Dermis blood vessel endothelial cell (primary cell): ENCODE results near the gene DARS2. TPM values are rescaled to one million over a fixed set of nuclear protein-coding genes. Genes with fewer than 3 reads are reported as not detected.
"Not testable (repeated sequence)": the region's sequence is repeated elsewhere in the genome, so short reads cannot be mapped to it uniquely, and the experiment has no call there.

Experiments
- DNase-seq: peaks from one replicate; pipeline ENCODE4 v3.0.0; 2010
- total RNA-seq: library from RNA; depleted of rRNA; stranded (reverse); fragments of >200 nt; gene quantifications from 2 replicates; pipeline ENCODE4 v1.2.3, GENCODE V29; 2014

Gene DARS2, protein sequence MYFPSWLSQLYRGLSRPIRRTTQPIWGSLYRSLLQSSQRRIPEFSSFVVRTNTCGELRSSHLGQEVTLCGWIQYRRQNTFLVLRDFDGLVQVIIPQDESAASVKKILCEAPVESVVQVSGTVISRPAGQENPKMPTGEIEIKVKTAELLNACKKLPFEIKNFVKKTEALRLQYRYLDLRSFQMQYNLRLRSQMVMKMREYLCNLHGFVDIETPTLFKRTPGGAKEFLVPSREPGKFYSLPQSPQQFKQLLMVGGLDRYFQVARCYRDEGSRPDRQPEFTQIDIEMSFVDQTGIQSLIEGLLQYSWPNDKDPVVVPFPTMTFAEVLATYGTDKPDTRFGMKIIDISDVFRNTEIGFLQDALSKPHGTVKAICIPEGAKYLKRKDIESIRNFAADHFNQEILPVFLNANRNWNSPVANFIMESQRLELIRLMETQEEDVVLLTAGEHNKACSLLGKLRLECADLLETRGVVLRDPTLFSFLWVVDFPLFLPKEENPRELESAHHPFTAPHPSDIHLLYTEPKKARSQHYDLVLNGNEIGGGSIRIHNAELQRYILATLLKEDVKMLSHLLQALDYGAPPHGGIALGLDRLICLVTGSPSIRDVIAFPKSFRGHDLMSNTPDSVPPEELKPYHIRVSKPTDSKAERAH
- 13.8 and 31.8 TPM in 2 replicates for total RNA-seq

DNA sequence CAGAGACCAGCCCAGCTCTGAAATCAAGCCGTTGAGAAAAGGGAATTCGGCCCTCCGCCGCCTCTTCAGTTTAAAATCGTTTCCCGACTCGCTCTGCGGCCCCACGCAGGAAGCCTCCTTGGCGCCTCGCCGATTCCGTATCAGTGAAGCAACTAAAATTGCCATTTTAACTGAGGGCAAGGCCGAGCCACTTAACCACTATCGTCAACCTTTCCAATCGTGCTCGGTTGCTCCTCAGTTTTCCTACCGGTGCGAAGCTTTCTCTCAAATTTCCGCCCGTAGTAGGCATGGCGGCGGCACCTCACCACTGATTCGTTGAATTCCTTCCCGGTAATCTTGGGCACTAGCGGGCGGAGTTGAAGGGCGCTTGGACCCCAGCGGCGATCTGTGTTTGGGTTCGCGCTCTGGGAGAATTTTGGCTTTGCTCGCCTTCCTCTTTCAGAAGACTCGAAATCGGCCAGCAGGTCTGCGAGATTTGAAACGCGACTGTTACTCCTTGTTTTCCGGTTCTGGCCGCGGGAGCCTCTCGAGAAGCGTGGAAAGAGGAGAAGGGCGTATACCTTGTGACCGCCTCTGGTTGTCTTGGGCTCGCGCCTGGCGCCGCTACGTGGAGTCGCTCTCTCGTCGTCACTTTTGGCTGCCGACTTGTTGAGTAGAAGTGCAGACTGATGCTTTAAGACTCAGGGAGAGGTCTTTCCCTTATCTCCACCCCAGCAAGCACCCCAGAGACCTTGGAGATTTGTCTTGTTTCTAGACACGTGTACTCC lies at the start of gene DARS2, which contains the start of gene CENPL:
TSS of gene DARS2 (plus strand) at position 359 of the 767 bp plus-strand sequence. CDS start 557 bp downstream, outside the sequence.
TSS of gene CENPL (minus strand) at position 569 of the 767 bp plus-strand sequence. CDS start 13,584 bp downstream, outside the sequence.
- DNase-seq, result peak; percentile 99

DNA sequence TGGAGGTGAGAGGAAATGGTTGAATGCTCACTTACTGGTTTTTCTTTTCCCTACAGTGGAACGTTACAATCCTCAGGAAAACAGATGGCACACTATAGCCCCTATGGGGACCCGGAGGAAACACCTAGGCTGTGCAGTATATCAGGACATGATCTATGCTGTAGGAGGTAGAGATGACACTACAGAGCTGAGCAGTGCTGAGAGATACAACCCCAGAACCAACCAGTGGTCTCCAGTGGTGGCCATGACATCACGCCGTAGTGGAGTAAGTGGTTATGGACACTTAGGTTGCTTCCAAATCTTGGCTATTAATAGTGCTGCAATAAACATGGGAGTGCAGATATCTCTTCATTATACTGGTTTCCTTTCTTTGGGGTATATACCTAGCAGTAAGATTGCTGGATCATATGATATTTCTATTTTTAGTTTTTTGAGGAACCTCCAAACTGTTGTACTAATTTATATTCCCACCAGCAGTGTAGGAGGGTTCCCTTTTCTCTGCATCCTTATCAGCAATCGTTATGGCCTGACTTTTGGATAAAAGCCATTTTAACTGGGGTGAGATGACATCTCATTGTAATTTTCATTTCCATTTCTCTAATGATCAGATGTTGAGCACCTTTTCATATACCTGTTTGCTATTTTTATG lies 48.8 kb upstream of the DARS2 start:
- DNase-seq, result no peak

DNA sequence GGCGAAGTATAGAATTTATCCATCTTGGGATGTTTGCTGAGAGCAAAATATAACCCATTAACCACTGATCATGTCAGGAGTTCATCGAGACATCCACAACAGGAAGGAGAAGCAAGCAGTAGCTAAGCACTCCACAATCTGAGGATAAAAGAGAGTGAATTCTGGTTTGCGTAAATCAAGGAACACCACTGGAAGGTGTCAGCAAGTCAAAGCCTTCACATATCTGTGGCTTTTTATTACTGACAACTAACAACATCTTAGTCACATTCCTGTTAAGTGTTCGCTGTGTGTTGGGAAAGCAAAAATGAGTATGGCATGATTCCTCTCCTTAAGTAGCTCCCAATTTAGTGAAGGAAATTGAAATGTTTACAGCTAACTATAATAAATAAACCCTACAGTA lies 44.5 kb upstream of the DARS2 start:
- no peak for DNase-seq

DNA sequence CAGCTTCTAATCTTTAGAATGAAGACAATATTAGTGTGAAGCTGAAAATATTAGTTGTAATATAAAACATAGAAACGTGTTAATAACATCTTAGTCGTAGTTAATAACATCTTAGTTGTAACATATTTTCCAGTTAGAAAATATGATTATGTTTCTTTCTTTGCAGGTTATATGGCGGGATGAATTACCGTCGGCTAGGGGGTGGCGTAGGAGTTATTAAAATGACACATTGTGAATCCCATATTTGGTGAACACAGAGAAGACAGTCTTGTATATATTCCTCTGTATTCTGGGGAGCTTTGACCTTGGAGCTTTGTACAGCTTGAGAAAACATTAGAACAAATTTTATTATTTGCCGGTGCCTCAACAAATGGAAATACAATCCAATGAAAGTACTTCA lies 39.5 kb upstream of the DARS2 start:
- DNase-seq, result no peak

DNA sequence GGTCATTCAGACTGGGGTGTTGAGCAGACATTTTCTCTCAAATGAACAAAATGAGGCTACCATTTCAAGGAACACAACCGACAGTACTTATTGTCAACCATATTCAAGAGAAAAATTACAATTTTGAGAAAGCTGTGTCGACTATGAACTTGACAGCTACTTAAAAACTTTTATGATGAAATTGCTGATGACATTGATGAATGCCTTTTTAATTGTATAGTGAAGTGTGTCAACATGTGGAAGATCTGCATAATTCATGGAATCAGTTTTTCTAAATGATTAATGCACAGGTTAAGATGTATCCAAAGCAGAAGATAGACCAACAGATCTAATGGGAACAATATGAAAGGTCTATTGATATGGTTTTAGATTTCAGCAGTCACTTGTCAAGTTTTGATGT lies 34.6 kb upstream of the DARS2 start:
- no peak for DNase-seq

DNA sequence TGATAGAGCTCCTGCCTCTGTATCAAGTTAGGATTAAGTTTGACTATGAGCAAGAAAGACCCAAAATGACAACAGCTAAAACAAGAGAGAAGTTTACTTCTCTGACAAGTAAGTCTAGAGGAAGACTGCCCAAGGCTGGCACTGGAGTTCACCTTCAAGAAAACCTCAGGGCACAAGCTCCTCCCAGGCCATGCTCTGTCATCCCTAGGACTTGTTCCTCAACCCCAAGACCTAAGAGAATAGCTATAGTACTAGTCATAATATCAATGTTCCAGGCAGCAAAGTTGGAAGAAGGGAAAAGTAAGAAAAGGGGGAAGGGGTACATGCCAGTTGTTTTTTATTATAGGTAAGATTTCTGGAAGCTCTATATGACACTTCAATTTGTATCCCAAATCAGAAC lies 26.4 kb upstream of the DARS2 start:
- no peak for DNase-seq

DNA sequence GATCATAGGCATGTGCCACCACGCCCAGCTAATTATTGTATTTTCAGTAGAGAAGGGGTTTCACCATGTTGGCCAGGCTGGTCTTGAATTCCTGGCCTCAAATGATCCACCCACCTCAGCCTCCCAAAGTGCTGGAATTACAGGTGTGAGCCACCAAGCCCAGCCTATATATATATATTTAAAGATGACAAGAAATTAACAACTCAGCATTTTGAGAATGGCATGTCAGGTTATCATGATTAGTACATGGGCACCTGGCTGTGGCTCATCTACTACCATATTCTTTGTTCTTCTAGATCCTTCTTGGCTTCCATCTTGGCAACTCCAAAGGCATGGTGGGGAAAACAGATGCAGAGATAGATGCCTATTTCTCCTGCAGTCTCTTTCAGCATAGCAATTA lies 24.5 kb upstream of the DARS2 start:
- DNase-seq, result not testable (repeated sequence)

DNA sequence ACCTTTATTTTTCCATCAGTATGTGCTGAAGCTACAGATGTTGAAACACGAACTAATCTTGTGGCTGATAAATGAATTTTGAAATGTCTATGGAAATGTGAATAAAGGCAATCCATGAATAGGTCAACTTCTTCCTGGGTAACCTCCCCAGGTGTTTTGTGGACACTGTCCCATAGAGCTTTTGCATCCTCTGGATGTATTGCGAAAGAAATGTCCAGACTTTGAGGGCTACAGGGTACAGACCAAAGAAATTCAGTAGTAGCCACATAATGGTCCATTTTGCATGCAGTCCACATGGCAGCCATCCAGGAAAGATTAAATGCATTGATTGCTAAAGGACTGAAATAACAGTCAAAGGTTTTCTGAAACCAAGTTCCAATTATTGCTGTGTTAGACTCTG lies 21.5 kb upstream of the DARS2 start:
- DNase-seq, result no peak

DNA sequence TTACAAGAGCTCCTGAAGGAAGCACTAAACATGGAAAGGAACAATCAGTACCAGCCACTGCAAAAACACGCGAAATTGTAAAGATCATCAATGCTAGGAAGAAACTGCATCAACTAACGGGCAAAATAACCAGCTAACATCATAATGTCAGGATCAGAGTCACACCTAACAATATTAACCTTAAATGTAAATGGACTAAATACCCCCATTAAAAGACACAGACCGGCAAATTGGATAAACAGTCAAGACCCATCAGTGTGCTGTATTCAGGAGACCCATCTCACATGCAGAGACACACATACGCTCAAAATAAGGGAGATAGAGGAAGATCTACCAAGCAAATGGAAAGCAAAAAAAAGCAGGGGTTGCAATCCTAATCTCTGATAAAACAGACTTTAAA lies 10.8 kb upstream of the DARS2 start:
- not testable (repeated sequence) for DNase-seq

DNA sequence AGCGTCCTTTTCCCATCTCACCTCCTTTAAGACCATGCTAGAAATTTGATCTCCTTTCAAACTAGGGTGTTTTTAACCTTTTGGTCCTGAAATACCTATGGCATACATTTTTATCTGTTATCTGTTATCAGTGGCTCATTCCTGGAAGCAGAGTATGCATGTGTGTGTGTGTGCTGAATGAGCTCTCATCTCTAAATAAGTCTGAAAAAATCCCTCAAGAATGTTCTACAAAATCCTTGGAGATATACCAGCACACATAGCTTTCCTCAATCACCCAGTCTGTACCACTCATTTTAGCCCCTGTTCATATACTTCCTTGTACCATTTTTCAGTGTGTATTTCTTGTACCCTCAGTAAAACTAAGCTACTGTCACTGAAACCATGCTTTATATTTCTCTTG lies 6.0 kb upstream of the DARS2 start:
- DNase-seq, result no peak

DNA sequence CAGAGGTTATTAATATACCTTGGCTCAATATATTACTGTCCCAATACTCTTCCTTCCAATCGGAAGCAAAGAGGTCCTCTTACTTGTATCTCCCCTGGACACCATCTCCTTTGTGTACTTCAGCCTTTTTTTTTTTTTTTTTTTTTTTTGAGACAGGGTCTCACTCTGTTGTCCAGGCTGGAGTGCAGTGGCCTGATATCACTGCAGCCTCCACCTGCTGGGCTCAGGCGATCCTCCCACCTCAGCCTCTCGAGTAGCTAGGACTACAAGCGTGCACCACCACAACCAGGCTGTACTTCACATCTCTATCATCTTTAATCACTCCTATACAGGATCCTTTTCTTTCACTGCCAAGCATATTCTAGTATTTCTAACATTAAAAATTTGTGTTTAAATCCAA lies 2.8 kb upstream of the DARS2 start:
- DNase-seq, result no peak

DNA sequence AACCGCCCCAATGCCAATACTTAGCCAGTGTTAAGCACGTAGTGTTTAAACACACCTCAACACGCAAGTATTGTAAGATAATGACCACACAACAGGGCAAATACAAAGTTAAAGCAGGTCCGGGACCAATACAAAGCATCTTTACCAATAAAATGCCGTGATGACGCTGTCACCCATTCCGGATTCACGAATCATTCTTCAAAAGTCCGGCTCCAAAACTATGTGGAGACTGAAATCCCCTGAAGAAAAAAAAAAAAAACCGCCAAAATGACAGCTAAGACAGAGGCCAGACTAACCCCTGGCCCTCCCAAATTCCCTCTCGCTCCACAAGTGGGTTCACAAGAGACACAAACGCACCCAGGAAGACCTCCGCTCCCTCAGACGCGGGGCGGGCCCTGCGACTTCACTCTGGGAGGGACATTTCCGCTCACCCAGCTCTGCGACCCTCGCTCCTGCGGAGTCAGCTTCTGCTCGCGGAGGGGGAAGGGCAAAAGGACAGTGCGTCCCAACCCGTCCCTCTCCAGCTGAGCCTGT lies 625 bp upstream of the DARS2 start:
- DNase-seq, result no peak

DNA sequence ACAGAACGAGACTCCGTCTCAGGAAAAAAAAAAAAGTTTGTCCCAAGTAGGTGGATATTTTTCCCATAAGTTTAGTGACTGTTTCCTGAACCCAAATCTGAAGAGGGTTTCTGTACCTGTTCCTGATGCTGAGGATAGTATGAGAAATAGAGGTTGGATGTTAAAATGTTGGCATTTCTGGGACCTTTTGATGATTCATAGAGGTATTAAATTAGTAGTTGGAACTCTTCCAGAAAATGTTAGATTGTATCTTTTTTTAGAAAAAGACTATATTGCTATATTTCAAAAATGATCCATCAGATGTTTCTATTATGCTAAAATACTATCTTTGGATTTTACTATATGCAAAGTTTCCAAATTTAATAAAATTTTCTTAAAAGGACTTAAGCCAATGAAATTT lies 3.1 kb downstream of the DARS2 start:
- DNase-seq, result peak; percentile 8

DNA sequence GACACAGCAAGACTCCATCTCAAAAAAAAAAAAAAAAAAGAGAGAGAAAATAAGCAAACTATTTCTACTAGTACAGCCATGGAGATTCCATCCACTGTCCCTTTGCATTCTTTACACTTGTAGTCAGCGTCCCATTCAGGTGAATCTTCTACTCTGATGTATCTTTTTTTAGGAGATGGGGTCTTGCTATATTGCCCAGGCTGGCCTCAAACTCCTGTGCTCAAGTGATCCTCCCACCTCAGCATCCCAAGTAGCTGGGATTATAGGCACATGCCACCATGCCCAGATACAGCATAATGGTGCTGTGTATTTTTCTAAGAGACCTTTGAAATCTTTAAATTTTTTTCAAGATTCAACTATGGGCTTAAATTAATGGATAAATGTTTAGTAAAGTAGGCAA lies 8.3 kb downstream of the DARS2 start:
- no peak for DNase-seq

DNA sequence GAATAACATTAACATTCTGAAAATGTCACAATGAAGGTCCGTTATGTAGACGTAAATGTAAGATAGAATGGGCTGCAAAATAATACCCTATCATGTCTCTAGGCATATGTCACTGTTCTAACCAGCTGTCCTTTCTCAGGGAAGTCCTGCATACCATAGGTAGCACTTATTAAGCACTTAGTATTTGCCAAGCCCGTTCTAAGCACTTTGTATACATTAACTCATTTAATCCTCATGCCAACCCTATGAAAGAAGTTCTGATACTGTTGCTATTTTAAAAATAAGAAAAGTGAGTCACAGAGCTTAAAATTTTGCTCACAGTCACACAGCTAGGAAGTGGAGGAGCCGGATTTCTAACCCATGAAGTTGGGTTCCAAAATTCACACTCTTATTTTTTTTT lies 27.6 kb downstream of the DARS2 start:
- DNase-seq, result no peak

DNA sequence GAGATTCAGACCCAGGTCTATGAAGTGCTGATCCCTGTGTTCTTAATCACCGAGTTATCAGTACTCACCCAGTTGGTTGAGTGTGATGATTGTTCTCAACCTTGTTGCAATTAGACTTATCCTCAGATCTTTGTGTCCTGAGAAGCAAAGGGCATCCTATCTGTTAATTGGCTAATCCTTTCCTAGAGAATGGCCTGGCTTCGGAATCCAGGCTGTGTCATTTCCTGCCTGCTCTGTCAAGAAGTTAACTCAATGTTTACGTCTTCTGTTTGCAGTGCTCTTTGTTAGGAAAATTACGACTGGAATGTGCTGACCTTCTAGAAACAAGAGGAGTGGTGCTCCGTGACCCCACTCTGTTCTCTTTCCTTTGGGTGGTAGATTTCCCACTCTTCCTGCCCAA lies 28.6 kb downstream of the DARS2 start:
- peak; percentile 96 for DNase-seq

DNA sequence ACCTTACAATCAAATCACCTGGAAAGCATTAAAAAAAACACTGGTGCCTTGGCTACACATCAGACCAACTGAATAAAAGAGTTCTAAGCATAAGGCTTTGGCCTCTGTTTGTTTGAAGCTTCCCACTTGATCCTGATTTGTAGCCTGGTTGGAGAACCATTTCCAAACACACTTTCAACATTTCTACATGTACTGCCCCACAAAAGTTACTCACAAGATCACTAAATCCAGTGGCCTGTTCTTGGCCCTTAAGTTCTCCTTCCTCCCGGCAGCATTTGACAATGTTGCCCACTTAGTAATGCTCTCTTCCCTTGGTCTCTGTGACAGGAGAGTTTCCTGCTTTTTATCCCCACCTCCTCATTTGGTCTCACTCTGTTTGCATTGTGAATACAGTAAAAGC lies 31.5 kb downstream of the DARS2 start:
- no peak for DNase-seq

DNA sequence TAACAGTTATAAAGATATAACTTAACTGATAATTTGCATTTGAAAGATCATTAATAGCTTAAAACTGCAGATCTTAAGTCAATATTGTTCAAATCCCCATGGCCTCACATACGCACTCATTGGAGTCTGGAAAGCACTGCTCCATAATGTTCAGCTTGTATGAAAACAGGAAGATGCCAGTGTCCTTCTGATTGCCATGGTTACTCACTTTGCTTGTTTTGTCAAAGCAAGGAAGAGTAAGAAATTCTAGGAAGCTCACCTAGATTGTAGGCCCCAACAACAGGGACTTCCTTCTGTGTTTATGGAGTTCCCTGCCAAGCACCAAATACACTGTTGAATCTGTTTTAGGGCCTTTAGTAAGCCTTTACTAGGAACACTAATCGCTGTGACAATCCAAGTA lies 32.4 kb downstream of the DARS2 start:
- DNase-seq, result peak; percentile 74

DNA sequence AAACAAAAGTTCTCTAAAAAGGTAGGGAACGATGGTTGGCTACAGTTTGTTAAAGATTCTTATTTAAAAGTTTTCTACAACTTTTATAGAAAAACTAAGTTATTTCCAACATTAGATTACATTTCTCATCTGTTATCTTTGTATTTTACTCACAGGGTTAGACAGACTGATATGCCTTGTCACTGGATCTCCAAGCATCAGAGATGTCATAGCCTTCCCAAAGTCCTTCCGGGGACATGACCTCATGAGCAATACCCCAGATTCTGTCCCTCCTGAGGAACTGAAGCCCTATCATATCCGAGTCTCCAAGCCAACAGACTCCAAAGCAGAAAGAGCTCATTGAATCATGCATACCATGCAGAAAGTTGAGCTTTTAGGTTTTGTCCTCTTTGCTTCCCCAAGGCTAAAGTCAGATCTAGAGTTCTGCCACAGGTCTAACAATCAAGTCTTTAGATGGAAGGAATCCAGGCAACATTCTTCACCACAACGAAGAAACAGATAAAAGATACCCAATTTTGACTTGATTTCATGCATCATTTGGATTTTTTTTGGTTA lies 33.0 kb downstream of the DARS2 start:
- DNase-seq, result no peak

DNA sequence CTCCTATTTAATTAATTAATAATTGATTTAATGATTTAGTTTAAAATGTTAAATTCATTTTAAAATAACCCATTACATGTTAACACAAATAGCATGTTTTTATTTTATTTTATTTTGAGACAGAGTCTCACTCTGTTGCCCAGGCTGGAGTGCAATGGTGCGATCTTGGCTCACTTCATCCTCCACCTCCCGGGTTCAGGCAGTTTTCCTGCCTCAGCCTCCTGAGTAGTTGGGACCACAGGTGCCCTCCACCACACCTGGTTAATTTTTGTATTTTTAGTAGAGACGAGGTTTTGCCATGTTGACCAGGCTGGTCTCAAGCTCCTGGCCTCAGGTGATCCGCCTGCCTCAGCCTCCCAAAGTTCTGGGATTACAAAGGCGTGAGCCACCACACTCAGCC lies 35.1 kb downstream of the DARS2 start:
- DNase-seq, result not testable (repeated sequence)

DNA sequence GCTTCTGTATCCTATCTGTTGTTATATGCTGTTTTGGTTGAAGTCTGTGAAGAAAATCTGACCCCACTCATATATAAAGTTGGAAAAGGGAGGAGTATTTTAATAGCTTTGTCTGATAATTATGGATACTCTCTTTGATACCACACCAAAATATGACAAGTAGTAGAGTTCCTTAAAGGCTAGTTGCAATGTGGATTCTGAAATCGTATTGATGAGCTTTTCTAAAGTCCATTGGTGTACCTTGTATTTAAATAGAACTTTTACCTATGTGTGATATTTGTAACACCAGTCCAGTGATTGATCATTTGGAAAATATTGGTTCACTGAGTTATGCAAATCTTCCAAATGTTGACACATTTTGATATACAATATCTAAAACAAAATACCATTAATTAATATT lies 35.6 kb downstream of the DARS2 start:
- no peak for DNase-seq

DNA sequence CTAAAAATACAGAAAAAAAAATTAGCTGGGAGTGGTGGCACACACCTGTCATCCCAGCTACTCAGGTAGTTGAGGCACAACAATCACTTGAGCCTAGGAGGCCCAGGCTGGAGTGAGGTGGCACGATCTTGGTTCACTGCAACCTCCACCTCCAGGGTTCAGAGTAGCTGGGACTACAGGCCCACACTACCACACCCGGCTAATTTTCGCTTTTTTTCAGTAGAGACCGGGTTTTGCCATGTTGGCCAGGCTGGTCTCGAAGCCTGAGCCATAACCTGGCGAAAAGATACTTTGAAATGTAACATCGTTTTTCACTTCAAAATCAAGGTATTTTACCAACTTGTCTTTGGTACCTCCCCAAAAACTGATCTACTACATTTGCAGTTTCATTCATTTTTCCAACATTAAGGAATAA lies 37.3 kb downstream of the DARS2 start:
- DNase-seq, result no peak
